Vagina (tissue), 2 donors: ENCODE measurements around the gene TMEM245.

ENCODE experiments used
- POLR2A ChIP-seq, 2 donors: fragments of 450-650 bp; IDR thresholded peaks; one replicate each; pipeline ENCODE4 v1.6.1; 2017; ENCODE audit warnings: antibody characterized with exemption in 2 of 2, mild to moderate bottlenecking in 2 of 2, moderate library complexity in 2 of 2
- POLR2AphosphoS5 ChIP-seq, 2 donors: sonication (generic); formaldehyde crosslinking; IDR thresholded peaks; one replicate each; pipeline ENCODE4 v1.9.0; 2017; ENCODE audit warnings: antibody characterized with exemption in 2 of 2, mild to moderate bottlenecking in 2 of 2, low read depth in 1 of 2; ENCODE audit not compliant: insufficient read depth in 1 of 2
- TF ChIP-seq, protein P1 (sequence below), 3 experiments: fragments of 450-650 bp in 2 of 3; fragments of 200-600 bp in 1 of 3; sonication (generic) in 1 of 3; IDR thresholded peaks; one replicate each; pipeline ENCODE4 v1.5.1; 2017 to 2019; ENCODE audit warnings: antibody characterized with exemption in 3 of 3, mild to moderate bottlenecking in 2 of 3, moderate library complexity in 2 of 3

DNA sequence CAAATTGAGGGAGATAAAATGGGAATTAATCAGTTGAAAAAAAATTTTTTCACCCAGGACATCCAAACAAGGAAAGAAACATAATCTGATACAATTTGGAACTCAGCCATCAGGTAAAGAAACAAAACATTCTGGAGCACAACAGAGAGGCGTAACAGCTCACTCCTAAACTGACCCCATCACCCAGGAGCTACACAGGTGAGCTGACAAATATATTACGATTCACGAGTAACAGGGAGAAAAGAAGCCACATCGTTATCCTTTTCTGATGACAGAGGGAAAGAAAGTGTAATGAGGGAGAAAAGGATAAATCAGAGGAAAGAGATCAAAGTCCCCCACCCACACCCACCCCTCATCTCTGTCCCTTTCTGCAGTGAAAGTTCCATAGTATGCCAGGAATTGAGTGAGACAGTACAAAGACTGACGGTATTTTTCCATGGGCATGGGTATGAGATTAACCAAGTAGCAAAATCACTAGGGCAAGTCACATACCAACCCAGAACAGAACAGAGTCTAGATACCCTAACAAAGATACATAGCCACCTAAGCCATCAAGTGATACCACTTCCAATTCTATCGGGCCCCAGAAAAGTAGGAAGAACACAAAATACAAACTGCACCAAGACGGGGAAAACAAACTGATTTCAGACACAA is 45.4 kb downstream of the TMEM245 start:
- no peak for TF ChIP-seq POLR2AphosphoS5 (IDR thresholded peaks at IDR 0.05; ENCODE audit: insufficient read depth in 1 of 2, low read depth in 1 of 2)
- TF ChIP-seq, protein P1, sequence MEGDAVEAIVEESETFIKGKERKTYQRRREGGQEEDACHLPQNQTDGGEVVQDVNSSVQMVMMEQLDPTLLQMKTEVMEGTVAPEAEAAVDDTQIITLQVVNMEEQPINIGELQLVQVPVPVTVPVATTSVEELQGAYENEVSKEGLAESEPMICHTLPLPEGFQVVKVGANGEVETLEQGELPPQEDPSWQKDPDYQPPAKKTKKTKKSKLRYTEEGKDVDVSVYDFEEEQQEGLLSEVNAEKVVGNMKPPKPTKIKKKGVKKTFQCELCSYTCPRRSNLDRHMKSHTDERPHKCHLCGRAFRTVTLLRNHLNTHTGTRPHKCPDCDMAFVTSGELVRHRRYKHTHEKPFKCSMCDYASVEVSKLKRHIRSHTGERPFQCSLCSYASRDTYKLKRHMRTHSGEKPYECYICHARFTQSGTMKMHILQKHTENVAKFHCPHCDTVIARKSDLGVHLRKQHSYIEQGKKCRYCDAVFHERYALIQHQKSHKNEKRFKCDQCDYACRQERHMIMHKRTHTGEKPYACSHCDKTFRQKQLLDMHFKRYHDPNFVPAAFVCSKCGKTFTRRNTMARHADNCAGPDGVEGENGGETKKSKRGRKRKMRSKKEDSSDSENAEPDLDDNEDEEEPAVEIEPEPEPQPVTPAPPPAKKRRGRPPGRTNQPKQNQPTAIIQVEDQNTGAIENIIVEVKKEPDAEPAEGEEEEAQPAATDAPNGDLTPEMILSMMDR (IDR thresholded peaks at IDR 0.05) = no peak
- TF ChIP-seq POLR2A (IDR thresholded peaks at IDR 0.05) = no peak
